ENCODE data around the gene RHOT2.

- TF ChIP-seq TAF1 (IDR thresholded peaks at IDR 0.05; ENCODE audit: low read depth, low read length) (no peak), POLR2A (IDR thresholded peaks at IDR 0.05; ENCODE audit: low read depth, low read length) (no peak), POLR2AphosphoS5 (IDR thresholded peaks at IDR 0.05; ENCODE audit: low read depth, low read length) (no peak)
Measured at GRCh38 chr16:694863-695354, 27.0 kb downstream of the RHOT2 start.

Data from GM12891 (cell line).